A673 (cell line): ENCODE data around the gene SELENOV. TPM values are rescaled to one million over a fixed set of nuclear protein-coding genes. Genes with fewer than 3 reads are reported as not detected.

Experiments
- Bru-seq: library from RNA; stranded (reverse); fragments of 400-500 nt; gene quantifications from one replicate; lab custom pipeline; 2021; lab: Mats Ljungman, UMichigan
- BruChase-seq, 2 experiments: library from RNA; stranded (reverse); fragments of 400-500 nt; gene quantifications; one replicate each; lab custom pipeline; 2021; lab: Mats Ljungman, UMichigan
- BruUV-seq: library from RNA; stranded (reverse); fragments of 400-500 nt; replicated peaks from 2 replicates; lab custom pipeline; 2021; lab: Mats Ljungman, UMichigan
- CTCF ChIA-PET: fragments of 300-600 bp; sonication (Branson Sonifier 250); formaldehyde crosslinking; loops from one replicate; lab custom pipeline; 2022; ENCODE audit warnings: antibody characterized with exemption; lab: Charles Lee
- POLR2A ChIA-PET: fragments of 300-600 bp; sonication (Branson Sonifier 250); formaldehyde crosslinking; loops from one replicate; lab custom pipeline; 2022; ENCODE audit warnings: antibody characterized with exemption; ENCODE audit not compliant: low non-redundant PET; lab: Charles Lee
- DNase-seq: peaks from one replicate; pipeline ENCODE4 v3.0.0-alpha.2; 2015; ENCODE audit warnings: low spot score
- H3K27ac ChIP-seq: fragments of 200-600 bp; sonication (generic); 2 replicates; pipeline ENCODE4 v1.5.1; 2016; ENCODE audit warnings: mixed run types, low read depth, mild to moderate bottlenecking, mixed read lengths, antibody characterized with exemption, low read length; ENCODE audit not compliant: poor library complexity, severe bottlenecking
- H3K27me3 ChIP-seq: fragments of 200-600 bp; sonication (generic); replicated peaks from 2 replicates; pipeline ENCODE4 v1.6.1; 2017; ENCODE audit warnings: mixed run types, low read depth, mild to moderate bottlenecking, mixed read lengths, antibody characterized with exemption, low read length; ENCODE audit not compliant: insufficient read depth, poor library complexity
- H3K36me3 ChIP-seq: fragments of 200-600 bp; sonication (generic); 2 replicates; pipeline ENCODE4 v1.6.1; 2016; ENCODE audit warnings: mixed run types, mild to moderate bottlenecking, mixed read lengths, antibody characterized with exemption, low read length; ENCODE audit not compliant: insufficient read depth, poor library complexity, severe bottlenecking
- H3K4me1 ChIP-seq: fragments of 200-600 bp; sonication (generic); 2 replicates; pipeline ENCODE4 v1.6.1; 2017; ENCODE audit warnings: mixed run types, mild to moderate bottlenecking, mixed read lengths, antibody characterized with exemption, low read length; ENCODE audit not compliant: insufficient read depth, poor library complexity, severe bottlenecking
- H3K4me3 ChIP-seq: fragments of 200-600 bp; sonication (generic); 2 replicates; pipeline ENCODE4 v1.5.1; 2016; ENCODE audit warnings: low read depth, mixed run types, mild to moderate bottlenecking, mixed read lengths, low read length; ENCODE audit not compliant: poor library complexity, severe bottlenecking
- H3K9me3 ChIP-seq: fragments of 200-600 bp; sonication (generic); 2 replicates; pipeline ENCODE4 v1.6.1; 2016; ENCODE audit warnings: mixed run types, low read depth, mild to moderate bottlenecking, mixed read lengths, antibody characterized with exemption, low read length; ENCODE audit not compliant: poor library complexity, severe bottlenecking
- CTCF ChIP-seq: fragments of 300-800, 200-600 bp; sonication (generic); conservative IDR thresholded peaks from 2 replicates; pipeline ENCODE4 v1.5.1; 2017; ENCODE audit warnings: low read depth, mild to moderate bottlenecking, antibody characterized with exemption, low read length, moderate library complexity, mixed read lengths
- EZH2 ChIP-seq: fragments of 200-600 bp; sonication (generic); IDR thresholded peaks from 2 replicates; pipeline ENCODE4 v1.6.1; 2017; ENCODE audit warnings: borderline replicate concordance, low read depth, mild to moderate bottlenecking, mixed read lengths, antibody characterized with exemption, low read length; ENCODE audit not compliant: poor library complexity, severe bottlenecking
- intact Hi-C: fragments of 100-400 bp; cut with micrococcal nuclease; formaldehyde crosslinking; loops from one replicate; pipeline ENCODE4 v1.10.0; 2022; ENCODE audit not compliant: unreplicated experiment
- long read RNA-seq: library from polyadenylated mRNA; stranded (forward); transcript quantifications from one replicate; pipeline ENCODE4 v2.0.0, GENCODE V29; 2022
- total RNA-seq: library from RNA; stranded (reverse); gene quantifications from 2 replicates; pipeline ENCODE4 v1.2.3, GENCODE V29; 2021

The SELENOV gene
- total RNA-seq (not detected in 2 replicates), Bru-seq, nascent RNA (not detected), BruChase-seq, experiment 1, labeled RNA remaining after a 2-hour chase (not detected), BruChase-seq, experiment 2, labeled RNA remaining after a 6-hour chase (not detected)
- long read RNA-seq, result 0 reads

- Histone ChIP-seq H3K4me1 (peaks cover 5% of the 10 kb centered on the region), H3K27ac (no peak within 1 kb of the TSS), H3K36me3 (no peaks in the 10 kb centered on the region), H3K27me3 (peaks cover 36% of the 10 kb centered on the region), H3K4me3 (peak within 1 kb of the TSS; percentile 38), H3K9me3 (no peaks in the 10 kb centered on the region)
- no peak for DNase-seq
- intact Hi-C loops, result no loop called here
- TF ChIP-seq EZH2 (peak; percentile 52), CTCF (peak; percentile 33)
- POLR2A ChIA-PET, result interaction anchor here (0.6 kb wide), 1 partner anchor 30 kb away, joined by 3 read pairs; no protein-coding TSS in a partner anchor
- no TSS peak for BruUV-seq
- CTCF ChIA-PET, result no interaction called here
Measured at GRCh38 chr19:39514840-39515550, at the start of gene SELENOV. Gene SELENOV, plus strand, starts transcription at chr19:39515139. Its CDS starts 74 bp downstream, at chr19:39515213.

GRCh38 chr19:39465956-39466747, 48.8 kb upstream of the SELENOV start:
- no peak overlapping the region for H3K4me3 ChIP-seq
- CTCF ChIA-PET, result no interaction called here
- no peak overlapping the region for H3K27ac ChIP-seq
- intact Hi-C loops, result no loop called here
- TF ChIP-seq EZH2 (no peak), CTCF (no peak)
- BruUV-seq, result no TSS peak
- H3K4me1 ChIP-seq, result no peaks in the 10 kb centered on the region
- H3K9me3 ChIP-seq, result no peaks in the 10 kb centered on the region
- DNase-seq, result no peak
- POLR2A ChIA-PET, result no interaction called here
- H3K27me3 ChIP-seq, result no peaks in the 10 kb centered on the region
- H3K36me3 ChIP-seq, result peaks cover 75% of the 10 kb centered on the region

GRCh38 chr19:39467941-39468340, 47.0 kb upstream of the SELENOV start:
- no peak overlapping the region for H3K27ac ChIP-seq
- no peaks in the 10 kb centered on the region for H3K4me1 ChIP-seq
- ChIA-PET CTCF (interaction anchor here (0.7 kb wide), 1 partner anchor 30 kb away, joined by 3 read pairs; no protein-coding TSS in a partner anchor), POLR2A (no interaction called here)
- DNase-seq, result no peak
- BruUV-seq, result no TSS peak
- no peak for TF ChIP-seq CTCF
- TF ChIP-seq EZH2, result no peak
- intact Hi-C loops, result no loop called here
- H3K36me3 ChIP-seq, result peaks cover 85% of the 10 kb centered on the region
- no peaks in the 10 kb centered on the region for H3K9me3 ChIP-seq
- H3K4me3 ChIP-seq, result no peak overlapping the region
- no peaks in the 10 kb centered on the region for H3K27me3 ChIP-seq
